ENCODE measurements around the gene AGAP2. TPM values are rescaled to one million over a fixed set of nuclear protein-coding genes. Genes with fewer than 3 reads are reported as not detected.

Gene AGAP2
- total and polyA plus RNA-seq, 9 of the 15 experiments (the other 6 are each of a cell fraction or from before 2014, with no cell fraction given), result 0.04 to 0.77 (median 0.28) TPM; not detected in 1

DNA sequence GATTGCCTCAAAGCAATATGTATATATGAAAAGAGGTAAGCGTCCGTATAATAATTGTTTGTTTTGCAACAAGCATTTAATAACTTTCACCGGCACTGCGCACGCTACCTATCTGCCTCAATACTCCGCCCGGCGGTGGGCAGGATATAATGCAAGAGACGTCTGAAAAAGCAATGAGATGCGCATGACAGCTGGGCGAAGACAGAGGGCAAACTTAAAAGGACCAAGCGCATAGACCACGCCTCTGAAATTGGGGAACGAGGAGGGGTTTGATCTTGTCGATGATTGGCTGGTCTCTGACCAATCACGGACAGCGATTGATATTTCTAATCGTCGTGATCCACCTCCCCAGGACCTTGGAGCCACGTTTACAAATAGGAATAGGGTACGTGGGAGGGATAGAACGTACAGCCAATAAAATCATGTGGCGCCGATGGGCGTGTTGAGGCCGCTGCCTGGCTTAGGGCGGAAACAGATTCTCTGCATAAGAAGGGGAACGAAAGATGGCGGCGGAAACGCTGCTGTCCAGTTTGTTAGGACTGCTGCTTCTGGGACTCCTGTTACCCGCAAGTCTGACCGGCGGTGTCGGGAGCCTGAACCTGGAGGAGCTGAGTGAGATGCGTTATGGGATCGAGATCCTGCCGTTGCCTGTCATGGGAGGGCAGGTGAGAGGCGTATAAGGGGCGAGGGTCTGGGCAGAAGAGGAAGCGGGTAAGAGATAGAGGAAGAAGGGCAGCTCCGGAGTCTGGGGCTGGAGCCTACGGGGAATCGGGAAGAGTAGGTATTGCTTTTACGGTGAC lies 44.7 kb downstream of the AGAP2 start, which contains the start of gene OS9 (continued):
- TF ChIP-seq, protein P1, sequence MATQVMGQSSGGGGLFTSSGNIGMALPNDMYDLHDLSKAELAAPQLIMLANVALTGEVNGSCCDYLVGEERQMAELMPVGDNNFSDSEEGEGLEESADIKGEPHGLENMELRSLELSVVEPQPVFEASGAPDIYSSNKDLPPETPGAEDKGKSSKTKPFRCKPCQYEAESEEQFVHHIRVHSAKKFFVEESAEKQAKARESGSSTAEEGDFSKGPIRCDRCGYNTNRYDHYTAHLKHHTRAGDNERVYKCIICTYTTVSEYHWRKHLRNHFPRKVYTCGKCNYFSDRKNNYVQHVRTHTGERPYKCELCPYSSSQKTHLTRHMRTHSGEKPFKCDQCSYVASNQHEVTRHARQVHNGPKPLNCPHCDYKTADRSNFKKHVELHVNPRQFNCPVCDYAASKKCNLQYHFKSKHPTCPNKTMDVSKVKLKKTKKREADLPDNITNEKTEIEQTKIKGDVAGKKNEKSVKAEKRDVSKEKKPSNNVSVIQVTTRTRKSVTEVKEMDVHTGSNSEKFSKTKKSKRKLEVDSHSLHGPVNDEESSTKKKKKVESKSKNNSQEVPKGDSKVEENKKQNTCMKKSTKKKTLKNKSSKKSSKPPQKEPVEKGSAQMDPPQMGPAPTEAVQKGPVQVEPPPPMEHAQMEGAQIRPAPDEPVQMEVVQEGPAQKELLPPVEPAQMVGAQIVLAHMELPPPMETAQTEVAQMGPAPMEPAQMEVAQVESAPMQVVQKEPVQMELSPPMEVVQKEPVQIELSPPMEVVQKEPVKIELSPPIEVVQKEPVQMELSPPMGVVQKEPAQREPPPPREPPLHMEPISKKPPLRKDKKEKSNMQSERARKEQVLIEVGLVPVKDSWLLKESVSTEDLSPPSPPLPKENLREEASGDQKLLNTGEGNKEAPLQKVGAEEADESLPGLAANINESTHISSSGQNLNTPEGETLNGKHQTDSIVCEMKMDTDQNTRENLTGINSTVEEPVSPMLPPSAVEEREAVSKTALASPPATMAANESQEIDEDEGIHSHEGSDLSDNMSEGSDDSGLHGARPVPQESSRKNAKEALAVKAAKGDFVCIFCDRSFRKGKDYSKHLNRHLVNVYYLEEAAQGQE (IDR thresholded peaks at IDR 0.05; ENCODE audit: borderline replicate concordance), result peak; percentile 40
- TF ChIP-seq, protein P1 (CRISPR knock-in tag; IDR thresholded peaks at IDR 0.05; ENCODE audit: low read depth), result peak; percentile 74; the same call in 1 of the 2 replicates
- TF ChIP-seq, protein P2, sequence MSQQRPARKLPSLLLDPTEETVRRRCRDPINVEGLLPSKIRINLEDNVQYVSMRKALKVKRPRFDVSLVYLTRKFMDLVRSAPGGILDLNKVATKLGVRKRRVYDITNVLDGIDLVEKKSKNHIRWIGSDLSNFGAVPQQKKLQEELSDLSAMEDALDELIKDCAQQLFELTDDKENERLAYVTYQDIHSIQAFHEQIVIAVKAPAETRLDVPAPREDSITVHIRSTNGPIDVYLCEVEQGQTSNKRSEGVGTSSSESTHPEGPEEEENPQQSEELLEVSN (IDR thresholded peaks at IDR 0.05; ENCODE audit: borderline replicate concordance in 1 of 2, extremely low read depth in 1 of 2, insufficient read depth in 1 of 2, insufficient read length in 1 of 2, low read depth in 1 of 2, low read length in 1 of 2, poor library complexity in 1 of 2, severe bottlenecking in 1 of 2), result peak in 1 of 2 experiments; percentile 6
- TF ChIP-seq, protein P3, sequence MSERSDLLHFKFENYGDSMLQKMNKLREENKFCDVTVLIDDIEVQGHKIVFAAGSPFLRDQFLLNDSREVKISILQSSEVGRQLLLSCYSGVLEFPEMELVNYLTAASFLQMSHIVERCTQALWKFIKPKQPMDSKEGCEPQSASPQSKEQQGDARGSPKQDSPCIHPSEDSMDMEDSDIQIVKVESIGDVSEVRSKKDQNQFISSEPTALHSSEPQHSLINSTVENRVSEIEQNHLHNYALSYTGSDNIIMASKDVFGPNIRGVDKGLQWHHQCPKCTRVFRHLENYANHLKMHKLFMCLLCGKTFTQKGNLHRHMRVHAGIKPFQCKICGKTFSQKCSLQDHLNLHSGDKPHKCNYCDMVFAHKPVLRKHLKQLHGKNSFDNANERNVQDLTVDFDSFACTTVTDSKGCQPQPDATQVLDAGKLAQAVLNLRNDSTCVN (CRISPR knock-in tag; IDR thresholded peaks at IDR 0.05), result 0 out of 2 replicates have a peak, but pooled peaks have one; percentile 39
- TF ChIP-seq POLR2G (IDR thresholded peaks at IDR 0.05; ENCODE audit: low read depth, low read length) (peak; percentile 85), SMC3 (conservative IDR thresholded peaks at IDR 0.05; ENCODE audit: insufficient read depth, low read depth, low read length) (peak; percentile 55), C11orf30 (IDR thresholded peaks at IDR 0.05; ENCODE audit: low read depth) (peak; percentile 95), ZNF263 (CRISPR knock-in tag; IDR thresholded peaks at IDR 0.05; ENCODE audit: borderline replicate concordance) (peak; percentile 40; the same call in 1 of the 2 replicates), TEAD4 (IDR thresholded peaks at IDR 0.05; ENCODE audit: low read length) (peak; percentile 20; the same call in 1 of the 2 replicates), TEAD4 (CRISPR knock-in tag; IDR thresholded peaks at IDR 0.05; ENCODE audit: borderline replicate concordance) (no peak), ILK (tag; IDR thresholded peaks at IDR 0.05; ENCODE audit: borderline replicate concordance, low read depth) (no peak), SP1 (CRISPR knock-in tag; IDR thresholded peaks at IDR 0.05) (peak; percentile 94; the same call in 1 of the 2 replicates), LARP7 (IDR thresholded peaks at IDR 0.05) (0 out of 2 replicates have a peak, but pooled peaks have one; percentile 19), PML (IDR thresholded peaks at IDR 0.05; ENCODE audit: low read length) (peak; percentile 32; the same call in 1 of the 2 replicates), ZNF253 (CRISPR knock-in tag; conservative IDR thresholded peaks at IDR 0.05) (no peak), GTF2E2 (tag; IDR thresholded peaks at IDR 0.05) (no peak), NBN (IDR thresholded peaks at IDR 0.05; ENCODE audit: low read depth) (0 out of 2 replicates have a peak, but pooled peaks have one; percentile 31)
